HG03103 (cell line): ENCODE data around the gene ZBTB45.

Source experiments
- ATAC-seq: cut with Tn5 transposase; IDR thresholded peaks from one replicate; pipeline ENCODE4 v1.9.1; 2021; ENCODE audit warnings: low read depth; ENCODE audit not compliant: unreplicated experiment

The ZBTB45 gene

DNA sequence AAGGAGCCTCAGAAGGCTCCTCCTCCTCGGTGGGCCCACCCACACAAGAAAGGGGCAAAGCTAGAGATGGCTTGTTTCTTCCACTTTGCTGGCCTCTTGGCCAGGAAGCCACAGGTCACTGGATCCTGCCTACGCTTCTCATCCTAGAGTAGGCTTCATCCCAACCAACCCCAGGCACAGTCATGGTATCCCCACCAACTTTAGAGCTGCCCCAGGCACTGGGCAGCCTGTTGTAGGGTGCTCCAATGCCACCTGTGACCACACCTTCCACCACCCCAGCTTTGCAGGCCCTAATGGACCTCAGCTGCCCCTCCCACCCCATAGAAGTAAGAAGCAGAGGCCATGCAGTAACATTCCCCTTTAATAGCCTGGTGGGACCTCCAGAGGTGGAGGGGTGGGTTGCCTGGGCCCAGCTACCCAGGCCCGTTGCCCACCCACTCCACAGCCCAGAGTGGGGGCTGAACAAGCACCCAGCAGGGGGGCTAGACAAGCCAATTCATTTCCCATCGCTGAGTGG is 35.8 kb upstream of the ZBTB45 start:
- ATAC-seq, result no peak

DNA sequence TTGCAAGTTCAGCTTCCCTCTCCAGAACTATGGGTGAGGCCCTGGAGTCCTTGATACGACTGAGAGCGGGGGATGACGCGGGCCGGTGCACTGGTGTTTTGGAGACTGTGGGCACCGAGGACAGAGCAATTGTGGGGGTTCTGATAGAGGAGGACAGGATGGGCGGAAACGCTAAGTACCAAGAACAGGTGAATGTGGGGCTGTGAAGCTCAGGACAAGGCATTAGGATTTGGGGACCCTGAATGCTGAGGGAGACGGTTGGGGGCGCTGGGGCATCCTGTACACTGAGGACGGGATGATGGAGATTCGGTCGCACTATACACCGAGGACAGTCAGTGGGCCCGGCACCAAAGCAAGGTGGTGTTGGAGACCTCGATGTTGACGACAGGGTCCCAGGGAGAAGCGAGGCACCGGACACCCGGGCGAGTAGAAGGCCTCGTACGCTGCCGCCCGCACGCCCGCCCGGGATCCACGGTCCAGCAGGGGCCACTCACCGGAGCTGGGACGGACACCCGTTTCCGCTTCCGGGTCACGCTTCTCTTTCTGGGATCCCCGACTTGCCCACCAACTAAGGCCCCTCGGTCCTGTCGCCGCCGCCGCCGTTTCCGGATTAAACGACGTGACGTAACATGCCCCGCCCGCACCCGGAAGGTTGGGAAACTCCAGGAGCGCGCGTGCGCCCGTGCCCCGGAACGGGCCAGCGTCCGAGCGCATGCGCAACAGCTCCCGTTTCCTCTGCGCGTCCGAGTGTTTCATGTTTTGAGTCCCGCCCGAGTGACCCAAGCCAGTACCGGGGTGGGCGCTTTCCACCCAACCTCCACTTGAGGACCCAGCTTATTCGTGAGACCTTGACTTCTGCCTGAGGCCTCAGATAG is 35.1 kb upstream of the ZBTB45 start, which contains the start of gene CHMP2A:
TSS of gene CHMP2A (minus strand) at position 612 of the 875 bp plus-strand sequence. CDS start 893 bp downstream, outside the sequence.
- peak; percentile 24 for ATAC-seq

DNA sequence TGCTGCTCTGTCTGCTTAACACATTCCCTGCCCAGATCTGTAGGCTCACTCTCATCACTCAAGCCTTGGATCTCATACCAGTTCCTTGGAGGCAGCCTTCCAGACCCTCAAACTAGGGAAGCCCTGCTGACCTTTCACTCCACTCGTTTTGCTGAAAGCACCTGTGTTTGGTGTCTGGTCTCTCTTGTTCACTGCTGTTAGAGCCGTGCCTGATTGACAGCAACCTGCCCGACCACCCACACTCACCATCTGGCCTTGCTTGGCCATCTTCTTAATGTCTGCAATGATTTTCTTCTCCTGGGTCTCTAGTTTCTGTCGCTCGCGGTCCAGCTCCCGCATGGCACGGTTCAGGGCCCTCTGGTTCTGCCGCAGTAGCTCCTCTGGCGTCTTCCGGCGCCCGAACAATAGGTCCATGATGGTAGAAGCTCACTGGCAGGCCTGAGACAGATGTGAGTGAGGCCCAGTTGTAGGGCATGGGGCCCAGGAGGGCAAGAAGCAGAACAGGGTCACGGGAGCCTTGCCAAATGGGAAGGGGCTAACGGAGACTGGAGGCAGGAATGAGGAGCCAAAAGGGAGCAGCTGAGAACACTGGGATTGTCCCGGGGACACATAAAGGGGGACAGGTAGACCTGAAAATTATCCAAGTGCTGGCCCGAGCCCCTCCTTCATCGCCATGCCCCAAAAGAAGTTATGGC is 34.3 kb upstream of the ZBTB45 start:
- no peak for ATAC-seq

DNA sequence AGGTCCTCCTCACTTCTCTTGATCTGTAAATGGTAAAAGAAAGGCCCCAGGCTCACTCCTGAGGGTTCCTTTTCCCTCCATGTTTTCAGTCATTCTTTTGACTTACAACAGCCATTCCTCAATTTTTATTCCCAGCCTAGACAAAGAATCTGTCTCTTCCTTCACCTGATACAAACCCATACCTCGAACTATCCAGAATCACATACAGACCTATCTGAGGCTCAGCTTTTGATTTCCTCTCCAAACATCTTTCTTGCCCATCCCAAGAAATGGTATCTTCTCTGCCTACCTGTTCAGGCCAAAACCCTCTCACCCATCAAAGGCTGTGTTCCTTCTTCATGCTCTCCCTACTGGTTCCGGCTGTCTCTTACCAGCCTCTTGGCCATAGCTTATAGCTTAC is 33.0 kb upstream of the ZBTB45 start:
- no peak for ATAC-seq

GRCh38 chr19:58551577-58552471 is 32.2 kb upstream of the ZBTB45 start:
- no peak for ATAC-seq

GRCh38 chr19:58551123-58551497 is 31.5 kb upstream of the ZBTB45 start:
- ATAC-seq, result no peak

GRCh38 chr19:58550362-58551122 is 30.9 kb upstream of the ZBTB45 start:
- no peak for ATAC-seq

DNA sequence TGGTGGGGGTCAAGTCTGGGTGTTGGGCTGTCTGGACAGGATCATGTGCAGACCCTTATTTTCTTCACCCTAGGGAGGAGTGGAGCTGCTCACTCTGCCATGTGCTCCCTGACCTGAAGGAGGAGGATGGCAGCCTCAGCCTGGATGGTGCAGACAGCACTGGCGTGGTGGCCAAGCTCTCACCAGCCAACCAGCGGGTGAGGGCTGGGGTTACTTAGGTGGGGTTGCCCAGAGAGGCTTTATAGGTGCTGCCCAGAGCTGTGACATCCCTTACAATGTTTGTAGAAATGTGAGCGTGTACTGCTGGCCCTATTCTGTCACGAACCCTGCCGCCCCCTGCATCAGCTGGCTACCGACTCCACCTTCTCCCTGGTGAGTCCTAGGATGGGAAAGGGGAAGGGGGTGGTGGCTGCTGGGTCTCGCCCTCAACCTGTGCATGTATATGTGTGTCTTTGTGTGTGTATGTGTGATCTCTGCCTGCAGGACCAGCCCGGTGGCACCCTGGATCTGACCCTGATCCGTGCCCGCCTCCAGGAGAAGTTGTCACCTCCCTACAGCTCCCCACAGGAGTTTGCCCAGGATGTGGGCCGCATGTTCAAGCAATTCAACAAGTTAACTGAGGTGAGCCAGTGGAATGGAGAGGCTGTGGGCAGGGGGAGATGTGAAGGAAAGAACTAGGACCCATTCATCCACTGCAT is 30.2 kb upstream of the ZBTB45 start:
- no peak for ATAC-seq

- no peak for ATAC-seq
Measured at GRCh38 chr19:58548859-58549663, 29.5 kb upstream of the ZBTB45 start.

- ATAC-seq, result no peak
Measured at GRCh38 chr19:58547323-58548312, 28.0 kb upstream of the ZBTB45 start.

GRCh38 chr19:58546019-58546530 is 26.5 kb upstream of the ZBTB45 start:
- no peak for ATAC-seq

DNA sequence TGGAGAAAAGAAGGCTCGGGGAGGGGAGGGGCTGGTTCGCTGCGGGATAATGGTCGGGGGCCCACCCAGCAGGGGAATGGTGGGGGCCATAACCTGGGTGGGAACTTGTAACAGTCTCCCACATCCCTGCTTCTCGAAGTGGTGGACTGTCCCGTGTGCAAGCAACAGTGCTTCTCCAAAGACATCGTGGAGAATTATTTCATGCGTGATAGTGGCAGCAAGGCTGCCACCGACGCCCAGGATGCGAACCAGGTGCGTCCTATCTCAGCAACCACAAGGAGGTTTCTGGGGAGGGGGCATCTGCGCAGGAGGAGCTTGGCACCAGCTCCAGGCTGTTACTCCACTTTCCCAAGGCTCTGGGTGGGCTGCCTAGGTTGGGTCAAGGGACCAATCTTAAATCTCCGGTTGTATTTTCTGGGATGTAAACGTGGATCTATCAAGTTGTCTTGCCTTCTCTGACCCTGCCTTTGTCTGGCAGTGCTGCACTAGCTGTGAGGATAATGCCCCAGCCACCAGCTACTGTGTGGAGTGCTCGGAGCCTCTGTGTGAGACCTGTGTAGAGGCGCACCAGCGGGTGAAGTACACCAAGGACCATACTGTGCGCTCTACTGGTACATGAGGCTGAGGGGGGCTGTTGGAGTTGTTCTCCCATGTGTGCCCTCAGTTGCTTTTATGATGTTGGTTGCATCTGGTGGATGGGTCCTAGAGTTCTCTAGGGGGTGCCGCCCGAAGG is 25.8 kb upstream of the ZBTB45 start:
- ATAC-seq, result no peak

DNA sequence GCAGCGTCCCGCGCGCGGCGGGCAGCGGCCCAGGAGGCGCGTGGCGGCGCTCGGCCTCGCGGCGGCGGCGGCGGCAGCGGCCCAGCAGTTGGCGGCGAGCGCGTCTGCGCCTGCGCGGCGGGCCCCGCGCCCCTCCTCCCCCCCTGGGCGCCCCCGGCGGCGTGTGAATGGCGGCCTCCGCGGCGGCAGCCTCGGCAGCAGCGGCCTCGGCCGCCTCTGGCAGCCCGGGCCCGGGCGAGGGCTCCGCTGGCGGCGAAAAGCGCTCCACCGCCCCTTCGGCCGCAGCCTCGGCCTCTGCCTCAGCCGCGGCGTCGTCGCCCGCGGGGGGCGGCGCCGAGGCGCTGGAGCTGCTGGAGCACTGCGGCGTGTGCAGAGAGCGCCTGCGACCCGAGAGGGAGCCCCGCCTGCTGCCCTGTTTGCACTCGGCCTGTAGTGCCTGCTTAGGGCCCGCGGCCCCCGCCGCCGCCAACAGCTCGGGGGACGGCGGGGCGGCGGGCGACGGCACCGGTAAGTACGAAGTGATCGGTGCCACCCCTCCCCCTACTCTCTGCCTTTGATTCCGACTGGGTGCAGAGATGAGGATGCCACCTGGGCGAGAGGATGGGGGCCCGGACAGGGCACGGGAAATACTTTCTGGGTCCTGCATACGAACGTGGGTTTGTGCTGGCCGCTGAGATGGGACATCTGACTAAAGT is 25.1 kb upstream of the ZBTB45 start:
- ATAC-seq, result peak; percentile 29

DNA sequence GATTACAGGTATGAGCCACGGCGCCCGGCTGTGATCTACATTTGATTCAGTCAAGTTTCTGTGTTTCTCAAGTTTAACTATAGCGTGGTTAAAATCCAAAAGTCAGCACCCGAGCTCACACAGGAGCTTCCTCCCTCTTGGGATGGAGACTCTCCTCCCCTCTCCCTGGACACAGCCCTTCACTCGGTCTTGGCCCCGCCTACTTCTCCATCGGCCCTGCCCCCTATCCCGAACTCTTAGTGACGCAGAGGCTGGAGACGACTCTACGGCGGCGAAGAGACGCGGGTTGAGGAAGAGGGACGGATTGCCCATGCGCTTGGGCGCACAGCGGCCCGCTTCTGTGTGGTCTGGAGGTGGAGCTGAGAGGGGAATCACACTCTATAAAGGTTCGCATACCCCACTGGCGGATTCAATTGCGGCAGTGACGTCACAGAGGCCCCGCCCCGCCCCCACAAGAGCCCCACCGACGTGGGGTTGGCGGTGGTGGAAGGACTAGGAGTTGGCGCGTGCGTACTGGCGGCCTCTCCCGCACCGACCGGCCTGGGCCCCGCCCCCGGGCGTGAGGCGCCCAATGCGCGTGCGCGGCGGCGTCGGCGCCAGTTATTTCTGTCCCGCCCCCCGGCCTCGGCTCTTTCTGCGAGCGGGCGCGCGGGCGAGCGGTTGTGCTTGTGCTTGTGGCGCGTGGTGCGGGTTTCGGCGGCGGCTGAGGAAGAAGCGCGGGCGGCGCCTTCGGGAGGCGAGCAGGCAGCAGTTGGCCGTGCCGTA is 24.4 kb upstream of the ZBTB45 start, which contains the start of gene TRIM28:
TSS of gene TRIM28 (plus strand) at position 239 of the 765 bp plus-strand sequence. CDS start 694 bp downstream, outside the sequence.
- ATAC-seq, result peak; percentile 90
